ENCODE results near the gene PASK.
"Not testable (repeated sequence)": the region's sequence is repeated elsewhere in the genome, so short reads cannot be mapped to it uniquely, and the experiment has no call there.

The PASK gene

GRCh38 chr2:241102239-241102803, 47.0 kb downstream of the PASK start, which contains the start of gene MTERF4:
Gene MTERF4, minus strand, starts transcription at chr2:241102287. Its CDS starts 14 bp downstream, at chr2:241102273.
- DNase-seq, result peak; percentile 81

GRCh38 chr2:241099246-241099645, 50.0 kb downstream of the PASK start:
- no peak for DNase-seq

- DNase-seq, result no peak
Observed at GRCh38 chr2:241096979-241097378, 52.3 kb downstream of the PASK start.

- peak; percentile 39 for DNase-seq
Observed at GRCh38 chr2:241095594-241096290, 53.5 kb downstream of the PASK start.

GRCh38 chr2:241094924-241095420, 54.3 kb downstream of the PASK start:
- DNase-seq, result no peak

- no peak for DNase-seq
Observed at GRCh38 chr2:241094172-241094571, 55.1 kb downstream of the PASK start.

- not testable (repeated sequence) for DNase-seq
Observed at GRCh38 chr2:241093133-241093781, 56.0 kb downstream of the PASK start.

- DNase-seq, result no peak
Observed at GRCh38 chr2:241092677-241093076, 56.6 kb downstream of the PASK start.

- no peak for DNase-seq
Observed at GRCh38 chr2:241091734-241092445, 57.4 kb downstream of the PASK start.

GRCh38 chr2:241091201-241091600, 58.1 kb downstream of the PASK start:
- DNase-seq, result no peak

GRCh38 chr2:241088791-241089732, 60.2 kb downstream of the PASK start:
- no peak for DNase-seq

- no peak for DNase-seq
Observed at GRCh38 chr2:241088376-241088775, 60.9 kb downstream of the PASK start.

- DNase-seq, result no peak
Observed at GRCh38 chr2:241087420-241088268, 61.6 kb downstream of the PASK start.

- DNase-seq, result no peak
Observed at GRCh38 chr2:241084856-241085444, 64.3 kb downstream of the PASK start.

- no peak for DNase-seq
Observed at GRCh38 chr2:241083091-241083415, 66.2 kb downstream of the PASK start.

GRCh38 chr2:241082341-241083090, 66.8 kb downstream of the PASK start:
- DNase-seq, result no peak

GRCh38 chr2:241081643-241082340, 67.5 kb downstream of the PASK start:
- DNase-seq, result no peak

- DNase-seq, result no peak
Observed at GRCh38 chr2:241081190-241081642, 68.1 kb downstream of the PASK start.
